Endothelial cell of umbilical vein (primary cell): ENCODE data around the gene ZBTB20.

Source experiments
- EZH2 ChIP-seq: IDR thresholded peaks from 2 replicates; pipeline ENCODE4 v1.6.1; 2012; ENCODE audit warnings: borderline replicate concordance, low read depth, mild to moderate bottlenecking, moderate library complexity, low read length, inconsistent platforms; ENCODE audit not compliant: severe bottlenecking
- POLR2A ChIP-seq: IDR thresholded peaks from 2 replicates; pipeline ENCODE4 v1.6.1; 2012; ENCODE audit warnings: low read depth, mild to moderate bottlenecking, control low read depth, low read length
- TF ChIP-seq, protein P1 (sequence below), 2 donors: IDR thresholded peaks; 1 replicate in 1 of 2; 2 replicates in 1 of 2; pipeline ENCODE4 v1.5.1; 2011; ENCODE audit warnings: low read length in 2 of 2, mild to moderate bottlenecking in 2 of 2, moderate library complexity in 2 of 2, control low read depth in 1 of 2, inconsistent platforms in 1 of 2, low read depth in 1 of 2; ENCODE audit not compliant: insufficient read depth in 1 of 2; ENCODE audit errors: extremely low read depth in 1 of 2
- TF ChIP-seq, protein P2 (sequence below): IDR thresholded peaks from 2 replicates; pipeline ENCODE4 v1.6.1; 2011; ENCODE audit not compliant: insufficient read depth, insufficient read length

DNA sequence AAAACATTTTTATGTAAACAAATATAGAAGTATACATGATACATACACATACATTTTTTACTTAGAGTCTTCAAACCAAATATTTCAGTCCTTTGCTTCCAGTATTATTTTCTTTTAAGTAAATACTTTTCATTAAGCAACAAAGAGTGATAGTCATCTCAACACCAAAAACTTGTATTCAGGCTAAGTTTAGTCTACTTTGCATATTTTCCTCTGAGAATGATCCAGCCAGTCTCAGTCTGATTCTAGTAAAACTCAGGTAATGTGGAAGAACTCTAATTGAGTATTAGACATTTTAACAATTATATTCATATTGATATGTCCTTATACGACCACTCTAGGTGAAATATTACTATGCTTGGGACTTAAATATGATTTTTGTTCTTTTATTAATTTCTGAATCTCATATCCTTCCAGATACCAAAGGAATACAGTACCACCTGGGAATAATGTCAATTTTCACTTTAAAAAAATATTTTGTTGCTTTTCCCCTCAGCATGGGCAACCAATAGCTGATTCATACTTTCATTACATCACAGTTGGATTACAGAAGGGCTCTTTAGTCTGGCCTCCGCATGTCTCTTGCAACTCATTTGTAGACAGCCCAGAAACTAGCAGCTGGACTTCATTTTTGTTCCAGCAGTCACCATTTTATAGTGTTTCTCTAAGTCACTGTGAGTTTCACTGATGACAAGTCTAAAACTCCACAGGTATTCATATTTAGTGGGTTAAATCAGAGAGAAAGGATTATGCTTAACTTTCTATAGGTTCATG, 390.4 kb downstream of the ZBTB20 start:
- TF ChIP-seq, protein P1, sequence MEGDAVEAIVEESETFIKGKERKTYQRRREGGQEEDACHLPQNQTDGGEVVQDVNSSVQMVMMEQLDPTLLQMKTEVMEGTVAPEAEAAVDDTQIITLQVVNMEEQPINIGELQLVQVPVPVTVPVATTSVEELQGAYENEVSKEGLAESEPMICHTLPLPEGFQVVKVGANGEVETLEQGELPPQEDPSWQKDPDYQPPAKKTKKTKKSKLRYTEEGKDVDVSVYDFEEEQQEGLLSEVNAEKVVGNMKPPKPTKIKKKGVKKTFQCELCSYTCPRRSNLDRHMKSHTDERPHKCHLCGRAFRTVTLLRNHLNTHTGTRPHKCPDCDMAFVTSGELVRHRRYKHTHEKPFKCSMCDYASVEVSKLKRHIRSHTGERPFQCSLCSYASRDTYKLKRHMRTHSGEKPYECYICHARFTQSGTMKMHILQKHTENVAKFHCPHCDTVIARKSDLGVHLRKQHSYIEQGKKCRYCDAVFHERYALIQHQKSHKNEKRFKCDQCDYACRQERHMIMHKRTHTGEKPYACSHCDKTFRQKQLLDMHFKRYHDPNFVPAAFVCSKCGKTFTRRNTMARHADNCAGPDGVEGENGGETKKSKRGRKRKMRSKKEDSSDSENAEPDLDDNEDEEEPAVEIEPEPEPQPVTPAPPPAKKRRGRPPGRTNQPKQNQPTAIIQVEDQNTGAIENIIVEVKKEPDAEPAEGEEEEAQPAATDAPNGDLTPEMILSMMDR (IDR thresholded peaks at IDR 0.05; ENCODE audit: extremely low read depth in 1 of 2, insufficient read depth in 1 of 2, low read depth in 1 of 2, low read length in 2 of 2) = no peak
- TF ChIP-seq POLR2A (no peak), EZH2 (no peak)
- TF ChIP-seq, protein P2, sequence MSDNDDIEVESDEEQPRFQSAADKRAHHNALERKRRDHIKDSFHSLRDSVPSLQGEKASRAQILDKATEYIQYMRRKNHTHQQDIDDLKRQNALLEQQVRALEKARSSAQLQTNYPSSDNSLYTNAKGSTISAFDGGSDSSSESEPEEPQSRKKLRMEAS = no peak
